OCI-LY1 (cell line): ENCODE measurements around the gene ZNF507.

Experiments used
- H2AFZ ChIP-seq: fragments of 200-600 bp; sonication (generic), shearing (Covaris generic); 2 replicates; pipeline ENCODE4 v1.6.0; 2014; ENCODE audit warnings: antibody characterized with exemption, mild to moderate bottlenecking, low read length
- H3F3A ChIP-seq: fragments of 200-600 bp; sonication (generic), shearing (Covaris generic); 2 replicates; pipeline ENCODE4 v1.6.0; 2014; ENCODE audit warnings: mild to moderate bottlenecking, antibody characterized with exemption, low read length, moderate library complexity; ENCODE audit not compliant: insufficient read depth
- H3K27ac ChIP-seq: fragments of 200-600 bp; sonication (generic); 2 replicates; pipeline ENCODE4 v1.5.1; 2014; ENCODE audit warnings: low read length, mixed run types, mild to moderate bottlenecking, low read depth; ENCODE audit not compliant: poor library complexity, severe bottlenecking
- H3K27me3 ChIP-seq: fragments of 200-600 bp; sonication (generic); 2 replicates; pipeline ENCODE4 v1.6.0; 2014; ENCODE audit warnings: antibody characterized with exemption, mild to moderate bottlenecking, low read length, moderate library complexity; ENCODE audit not compliant: insufficient read depth
- H3K36me3 ChIP-seq: fragments of 200-600 bp; sonication (generic); 2 replicates; pipeline ENCODE4 v1.6.1; 2014; ENCODE audit warnings: mild to moderate bottlenecking, antibody characterized with exemption, low read length, moderate library complexity, mixed read lengths; ENCODE audit not compliant: insufficient read depth
- H3K4me1 ChIP-seq: fragments of 200-600 bp; sonication (generic); 2 replicates; pipeline ENCODE4 v1.5.1; 2014; ENCODE audit warnings: mild to moderate bottlenecking, low read length, moderate library complexity; ENCODE audit not compliant: insufficient read depth, severe bottlenecking
- H3K4me2 ChIP-seq: fragments of 200-600 bp; sonication (generic), shearing (Covaris generic); 2 replicates; pipeline ENCODE4 v1.6.1; 2014; ENCODE audit warnings: low read length
- H3K4me3 ChIP-seq: fragments of 200-600 bp; sonication (generic); 2 replicates; pipeline ENCODE4 v1.5.1; 2014; ENCODE audit warnings: low read length, low read depth, mild to moderate bottlenecking, mixed read lengths; ENCODE audit not compliant: poor library complexity, severe bottlenecking
- H3K79me2 ChIP-seq: fragments of 200-600 bp; shearing (Covaris generic); 2 replicates; pipeline ENCODE4 v1.6.1; 2016; ENCODE audit warnings: mixed run types, low read length, mixed read lengths; ENCODE audit not compliant: insufficient read depth
- H3K9ac ChIP-seq: fragments of 200-600 bp; sonication (generic), shearing (Covaris generic); 2 replicates; pipeline ENCODE4 v1.6.1; 2014; ENCODE audit warnings: mild to moderate bottlenecking, low read length, mixed read lengths
- H3K9me2 ChIP-seq: fragments of 200-600 bp; sonication (generic), shearing (Covaris generic); 2 replicates; pipeline ENCODE4 v1.6.1; 2014; ENCODE audit warnings: low read depth, mild to moderate bottlenecking, low read length, mixed read lengths
- H3K9me3 ChIP-seq: fragments of 200-600 bp; shearing (Covaris generic); 2 replicates; pipeline ENCODE4 v1.6.1; 2014; ENCODE audit warnings: low read length, mixed read lengths
- H4K20me1 ChIP-seq: fragments of 200-600 bp; sonication (generic), shearing (Covaris generic); 2 replicates; pipeline ENCODE4 v1.6.0; 2016; ENCODE audit warnings: mild to moderate bottlenecking, low read length; ENCODE audit not compliant: insufficient read depth
- CTCF ChIP-seq: fragments of 200-600 bp; sonication (generic), shearing (Covaris generic); IDR thresholded peaks from 2 replicates; pipeline ENCODE4 v1.5.1; 2017; ENCODE audit warnings: mild to moderate bottlenecking, antibody characterized with exemption, low read length, moderate library complexity, mixed read lengths
- EZH2 ChIP-seq: fragments of 200-600 bp; sonication (generic), shearing (Covaris generic); IDR thresholded peaks from 2 replicates; pipeline ENCODE4 v1.8.0; 2017; ENCODE audit warnings: borderline replicate concordance, mixed run types, mild to moderate bottlenecking, antibody characterized with exemption, low read length, moderate library complexity, mixed read lengths

Gene ZNF507

GRCh38 chr19:32415246-32415645 lies 69.8 kb downstream of the ZNF507 start:
- Histone ChIP-seq H3K4me1 (no peaks in the 10 kb centered on the region), H3K9me3 (no peaks in the 10 kb centered on the region), H3F3A (no peaks in the 10 kb centered on the region), H3K4me3 (no peak overlapping the region), H3K9me2 (no peaks in the 10 kb centered on the region), H3K79me2 (no peaks in the 10 kb centered on the region), H3K27me3 (no peaks in the 10 kb centered on the region), H3K36me3 (peaks cover 61% of the 10 kb centered on the region), H3K4me2 (no peak overlapping the region), H4K20me1 (no peaks in the 10 kb centered on the region), H3K9ac (no peak overlapping the region), H2AFZ (no peak overlapping the region), H3K27ac (no peak overlapping the region)
- TF ChIP-seq CTCF (no peak), EZH2 (no peak)

GRCh38 chr19:32415669-32416068 lies 70.3 kb downstream of the ZNF507 start:
- no peak overlapping the region for H3K9ac ChIP-seq
- no peak overlapping the region for H3K4me2 ChIP-seq
- H3K79me2 ChIP-seq = no peaks in the 10 kb centered on the region
- no peaks in the 10 kb centered on the region for H3F3A ChIP-seq
- H3K27me3 ChIP-seq = no peaks in the 10 kb centered on the region
- no peaks in the 10 kb centered on the region for H4K20me1 ChIP-seq
- H3K9me2 ChIP-seq = no peaks in the 10 kb centered on the region
- H3K36me3 ChIP-seq = peaks cover 57% of the 10 kb centered on the region
- H3K27ac ChIP-seq = no peak overlapping the region
- no peaks in the 10 kb centered on the region for H3K4me1 ChIP-seq
- H3K9me3 ChIP-seq = no peaks in the 10 kb centered on the region
- H2AFZ ChIP-seq = no peak overlapping the region
- TF ChIP-seq CTCF (no peak), EZH2 (no peak)
- H3K4me3 ChIP-seq = no peak overlapping the region

DNA sequence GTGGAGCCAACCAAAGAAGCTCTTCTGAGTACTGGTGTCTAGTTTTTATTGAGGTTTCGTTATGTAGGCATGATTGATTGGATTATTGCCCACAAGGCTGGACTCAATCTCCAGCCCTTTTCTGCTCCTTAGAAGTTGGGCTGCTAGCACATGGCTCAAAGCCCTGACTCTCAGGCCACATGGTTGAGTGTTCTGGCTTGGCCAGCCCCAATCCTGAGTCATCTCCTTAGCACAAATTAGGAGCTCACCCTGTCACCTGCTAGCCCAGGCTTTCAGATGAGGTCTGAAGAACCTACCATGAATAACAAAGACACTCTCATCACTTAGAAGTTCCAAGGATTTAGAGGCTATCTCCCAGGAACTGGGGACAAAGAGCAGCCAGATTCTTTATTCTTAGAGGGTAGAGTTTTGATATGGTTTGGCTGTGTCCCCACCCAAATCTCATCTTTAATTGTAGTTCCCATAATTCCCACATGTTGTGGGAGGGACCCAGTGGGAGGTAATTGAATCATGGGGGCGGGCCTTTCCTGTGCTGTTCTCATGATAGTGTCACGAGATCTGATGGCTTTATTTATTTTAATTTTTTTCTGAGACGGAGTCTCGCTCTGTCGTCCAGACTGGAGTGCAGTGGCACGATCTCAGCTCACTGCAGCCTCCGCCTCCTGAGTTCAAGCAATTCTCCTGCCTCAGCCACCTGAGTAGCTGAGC lies 71.5 kb downstream of the ZNF507 start:
- peaks cover 5% of the 10 kb centered on the region for H3K4me1 ChIP-seq
- TF ChIP-seq CTCF (no peak), EZH2 (no peak)
- H3F3A ChIP-seq = no peaks in the 10 kb centered on the region
- H4K20me1 ChIP-seq = no peaks in the 10 kb centered on the region
- no peaks in the 10 kb centered on the region for H3K27me3 ChIP-seq
- H3K9me2 ChIP-seq = no peaks in the 10 kb centered on the region
- no peak overlapping the region for H3K4me2 ChIP-seq
- H3K79me2 ChIP-seq = no peaks in the 10 kb centered on the region
- H3K9ac ChIP-seq = no peak overlapping the region
- H3K27ac ChIP-seq = no peak overlapping the region
- no peaks in the 10 kb centered on the region for H3K9me3 ChIP-seq
- no peak overlapping the region for H3K4me3 ChIP-seq
- H2AFZ ChIP-seq = no peak overlapping the region
- H3K36me3 ChIP-seq = peaks cover 46% of the 10 kb centered on the region
